T-helper 1 cell treated with Interleukin-12 subunit alpha and Interleukin-12 subunit beta and Interleukin-4 antibody, amounts not matched to agents 30 ng/mL and 1 ng/mL, for 36 hours (primary cell): ENCODE results near the gene ZACN. TPM values are rescaled to one million over a fixed set of nuclear protein-coding genes. Genes with fewer than 3 reads are reported as not detected.
"Not testable (repeated sequence)": the region's sequence is repeated elsewhere in the genome, so short reads cannot be mapped to it uniquely, and the experiment has no call there.

Experiments
- intact Hi-C: fragments of 100-400 bp; cut with micrococcal nuclease; formaldehyde crosslinking; loops from one replicate; pipeline ENCODE4 v1.15.1; 2024
- total RNA-seq: library from RNA; stranded (reverse); gene quantifications from 2 replicates; pipeline ENCODE4 v1.2.3, GENCODE V29; 2022

The ZACN gene
- 1.0 TPM in 1 of 2 replicates, not detected in the other for total RNA-seq

- intact Hi-C loops, result loop anchor here (10.0 kb wide), 1 partner anchor 174 kb away; the partner anchor contains the start of gene MRPL38
These were observed at the start of gene ZACN for GRCh38 chr17:76078860-76079534. ZACN (plus strand) TSS chr17:76079182; CDS start chr17:76079265, 83 bp downstream.

- intact Hi-C loops, result no loop called here
These were observed 46.8 kb upstream of the ZACN start for GRCh38 chr17:76032073-76032779.

GRCh38 chr17:76032780-76033108 lies 46.2 kb upstream of the ZACN start:
- intact Hi-C loops, result no loop called here

- intact Hi-C loops, result no loop called here
These were observed 45.8 kb upstream of the ZACN start for GRCh38 chr17:76033139-76033538.

GRCh38 chr17:76034428-76035350 lies 44.3 kb upstream of the ZACN start:
- intact Hi-C loops, result no loop called here

GRCh38 chr17:76036497-76037261 lies 42.3 kb upstream of the ZACN start:
- intact Hi-C loops, result no loop called here

- intact Hi-C loops, result no loop called here
These were observed 40.9 kb upstream of the ZACN start for GRCh38 chr17:76038050-76038449.

GRCh38 chr17:76039121-76039520 lies 39.9 kb upstream of the ZACN start:
- intact Hi-C loops, result no loop called here

- intact Hi-C loops, result no loop called here
These were observed 38.6 kb upstream of the ZACN start for GRCh38 chr17:76040376-76040775.

GRCh38 chr17:76042868-76043267 lies 36.1 kb upstream of the ZACN start:
- intact Hi-C loops, result not testable (repeated sequence)

GRCh38 chr17:76044475-76045007 lies 34.4 kb upstream of the ZACN start:
- intact Hi-C loops, result not testable (repeated sequence)

GRCh38 chr17:76046064-76046463 lies 32.9 kb upstream of the ZACN start:
- intact Hi-C loops, result no loop called here

GRCh38 chr17:76048025-76048605 lies 30.9 kb upstream of the ZACN start:
- intact Hi-C loops, result no loop called here

GRCh38 chr17:76048711-76049110 lies 30.3 kb upstream of the ZACN start:
- intact Hi-C loops, result no loop called here

- intact Hi-C loops, result no loop called here
These were observed 29.7 kb upstream of the ZACN start for GRCh38 chr17:76049239-76049638.

GRCh38 chr17:76049836-76050537 lies 29.0 kb upstream of the ZACN start:
- intact Hi-C loops, result no loop called here

- intact Hi-C loops, result no loop called here
These were observed 28.2 kb upstream of the ZACN start for GRCh38 chr17:76050538-76051467.

GRCh38 chr17:76051561-76051960 lies 27.4 kb upstream of the ZACN start:
- intact Hi-C loops, result no loop called here
